Stimulated activated CD8-positive, alpha-beta memory T cell treated with anti-CD3 and anti-CD28 coated beads, Interleukin-7, amount 100 ng/mL, for 48 hours (primary cell): ENCODE data around the gene LYSMD3.

ENCODE experiments used
- DNase-seq, 2 donors: peaks; one replicate each; pipeline ENCODE4 v3.0.0-alpha.2; 2020; ENCODE audit warnings: low read depth in 1 of 2; ENCODE audit errors: extremely low read depth in 1 of 2

Gene LYSMD3

DNA sequence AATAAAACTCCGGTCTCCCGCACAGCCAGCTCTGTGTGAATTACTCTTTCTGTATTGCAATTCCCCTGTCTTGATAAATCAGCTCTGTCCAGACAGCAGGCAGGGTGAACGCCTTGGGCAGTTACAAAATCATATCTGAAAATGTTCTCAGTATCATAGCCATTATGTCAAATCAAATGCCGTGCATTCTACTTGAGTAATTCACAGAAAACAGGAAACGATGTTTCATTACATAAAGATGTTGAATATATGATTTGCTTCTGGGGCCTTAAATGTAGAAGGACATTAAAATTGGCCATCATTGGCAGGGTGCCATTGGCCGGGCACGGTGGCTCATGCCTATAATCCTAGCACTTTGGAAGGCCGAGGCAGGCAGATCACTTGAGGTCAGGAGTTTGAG, 46.2 kb downstream of the LYSMD3 start:
- DNase-seq: no peak

DNA sequence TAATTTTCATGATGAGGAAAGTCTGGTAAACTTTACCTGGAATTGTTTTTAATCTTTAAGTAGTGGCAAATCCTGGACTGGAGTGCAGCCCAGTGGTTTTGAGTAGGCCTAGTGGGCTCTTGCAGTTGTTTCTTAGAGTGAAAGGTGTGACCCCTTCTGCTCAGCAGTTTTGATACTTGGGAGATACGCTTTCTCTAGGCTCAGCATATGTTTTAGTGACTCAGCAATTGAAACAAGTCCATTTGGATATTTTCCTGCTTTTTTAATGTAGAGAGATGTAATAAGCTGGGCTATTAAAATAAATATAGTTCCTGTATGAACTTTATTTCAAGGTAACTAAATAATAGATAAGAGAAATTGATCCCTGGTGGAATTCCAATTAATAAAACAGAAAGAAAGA, 48.7 kb downstream of the LYSMD3 start:
- DNase-seq: no peak

DNA sequence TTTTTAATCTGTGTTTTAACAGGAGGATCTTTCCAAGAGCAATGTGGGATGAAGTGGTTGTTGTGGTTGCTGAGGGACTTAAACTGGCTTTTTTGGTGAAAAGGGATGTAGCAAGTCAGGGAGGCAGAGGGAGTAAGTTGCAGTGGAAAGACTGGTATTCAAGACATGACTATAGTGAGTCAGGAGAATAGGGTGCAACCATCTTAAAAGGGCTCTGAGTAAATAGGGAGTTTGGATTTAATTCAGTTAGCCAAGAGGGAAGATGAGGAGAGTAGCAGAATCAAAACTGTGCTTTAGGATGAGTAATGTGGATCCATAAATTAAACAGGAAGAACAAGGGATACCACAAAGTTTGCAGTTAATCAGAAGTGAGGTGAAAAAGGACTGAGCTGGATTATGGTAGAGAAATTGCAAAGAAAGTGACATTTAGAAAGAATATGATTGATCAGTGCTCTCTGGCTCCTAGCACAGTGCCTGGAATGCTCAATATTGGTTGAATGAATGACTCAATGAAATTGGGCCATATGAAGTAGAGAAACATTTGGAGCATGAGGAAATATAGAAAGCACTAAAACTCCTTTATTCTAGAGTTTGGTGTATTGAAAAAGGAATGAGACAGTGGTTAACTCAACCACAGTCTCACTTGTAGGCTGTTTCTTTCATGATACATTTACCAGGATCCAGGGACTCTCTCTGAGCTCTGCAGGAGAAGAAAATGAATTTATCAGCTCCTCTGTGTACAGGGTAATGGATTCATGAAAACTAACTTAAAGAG, 49.6 kb downstream of the LYSMD3 start:
- no peak for DNase-seq

DNA sequence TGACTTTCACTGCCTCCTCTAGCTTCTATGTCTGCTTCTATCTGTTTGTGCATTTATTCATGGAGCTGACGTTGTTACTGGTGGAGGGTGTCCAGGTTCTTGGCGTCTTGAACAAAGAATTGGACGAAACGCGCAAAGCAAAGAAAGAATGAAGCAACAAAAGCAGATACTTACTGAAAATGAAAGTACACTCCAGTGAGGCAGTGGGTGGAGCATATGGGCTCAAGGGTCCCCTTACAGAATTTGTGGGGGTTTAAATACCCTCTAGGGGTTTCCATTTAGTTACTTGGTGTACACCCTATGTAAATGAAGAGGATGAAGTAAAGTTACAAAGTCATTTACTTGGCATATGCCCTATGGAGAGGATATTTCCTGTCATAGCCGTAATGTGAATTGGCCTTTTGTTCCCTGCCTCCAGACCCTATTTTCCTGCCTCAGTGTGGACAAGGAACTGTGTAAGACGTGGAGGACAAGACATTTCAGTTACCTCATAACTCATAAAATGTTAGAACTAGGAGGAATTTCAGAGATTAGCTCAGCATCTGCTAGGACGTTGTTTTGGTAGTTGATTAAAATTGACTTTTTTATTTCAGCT, 51.7 kb downstream of the LYSMD3 start:
- DNase-seq: no peak

DNA sequence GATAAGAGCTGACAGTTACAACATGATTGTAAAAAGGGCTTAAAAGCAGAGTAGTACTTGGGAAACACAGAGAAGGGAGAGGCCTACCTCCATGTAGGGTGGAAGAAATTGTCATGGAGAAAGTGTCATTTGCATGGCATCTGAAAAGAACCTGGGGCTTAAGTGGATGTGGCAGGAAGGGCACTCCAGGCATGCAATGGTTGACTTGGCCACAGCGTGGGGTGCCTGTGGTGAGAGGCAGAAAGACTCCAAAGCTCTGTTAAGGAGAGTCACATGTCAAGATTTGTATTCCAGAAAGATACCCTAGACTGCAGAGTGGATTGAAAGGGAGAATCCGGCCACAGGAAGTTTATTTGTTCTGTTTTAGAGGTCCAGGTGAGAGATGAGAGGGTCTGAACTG, 52.3 kb downstream of the LYSMD3 start:
- DNase-seq: no peak

DNA sequence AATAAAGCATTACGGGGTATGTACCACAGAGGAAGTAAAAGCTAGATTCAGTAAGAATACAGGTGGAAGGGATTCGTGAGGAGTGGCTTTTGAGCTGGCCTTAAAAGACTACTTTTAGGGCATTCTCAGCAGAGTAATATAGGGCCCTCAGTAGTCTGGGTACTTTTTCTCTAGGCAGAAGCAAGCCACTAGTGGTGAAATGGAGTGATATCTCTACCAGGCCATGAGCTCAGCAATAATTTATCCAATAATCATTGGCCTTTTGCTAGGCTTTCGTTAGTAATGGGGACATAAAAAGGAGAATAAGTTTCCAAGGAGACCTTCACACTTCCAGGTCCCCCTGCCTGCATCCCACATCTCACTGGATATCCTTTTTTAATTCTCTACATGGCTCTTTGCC, 53.0 kb downstream of the LYSMD3 start:
- DNase-seq: no peak

DNA sequence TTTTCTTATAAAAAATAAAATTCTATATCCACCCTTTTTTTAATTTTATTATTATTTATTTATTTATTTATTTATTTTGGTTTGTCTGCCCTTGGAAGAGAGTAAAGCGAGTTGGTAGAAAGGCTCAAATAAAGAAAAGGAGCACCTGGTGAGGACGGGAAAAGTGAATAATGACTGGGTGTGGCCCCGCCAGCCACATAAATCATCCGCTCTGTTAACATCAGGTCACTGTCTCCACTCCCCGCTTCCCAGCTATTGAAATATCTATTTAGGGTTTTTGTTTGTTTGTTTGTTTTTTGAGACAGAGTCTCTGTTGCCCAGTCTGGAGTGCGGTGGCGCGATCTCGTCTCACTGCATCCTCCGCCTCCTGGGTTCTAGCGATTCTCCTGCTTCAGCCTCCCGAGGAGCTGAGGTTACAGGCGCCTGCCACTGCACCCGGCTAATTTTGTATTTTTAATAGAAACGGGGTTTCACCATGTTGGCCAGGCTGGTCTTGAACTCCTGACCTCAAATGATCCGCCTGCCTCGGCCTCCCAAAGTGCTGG, 53.9 kb downstream of the LYSMD3 start:
- DNase-seq: no peak

DNA sequence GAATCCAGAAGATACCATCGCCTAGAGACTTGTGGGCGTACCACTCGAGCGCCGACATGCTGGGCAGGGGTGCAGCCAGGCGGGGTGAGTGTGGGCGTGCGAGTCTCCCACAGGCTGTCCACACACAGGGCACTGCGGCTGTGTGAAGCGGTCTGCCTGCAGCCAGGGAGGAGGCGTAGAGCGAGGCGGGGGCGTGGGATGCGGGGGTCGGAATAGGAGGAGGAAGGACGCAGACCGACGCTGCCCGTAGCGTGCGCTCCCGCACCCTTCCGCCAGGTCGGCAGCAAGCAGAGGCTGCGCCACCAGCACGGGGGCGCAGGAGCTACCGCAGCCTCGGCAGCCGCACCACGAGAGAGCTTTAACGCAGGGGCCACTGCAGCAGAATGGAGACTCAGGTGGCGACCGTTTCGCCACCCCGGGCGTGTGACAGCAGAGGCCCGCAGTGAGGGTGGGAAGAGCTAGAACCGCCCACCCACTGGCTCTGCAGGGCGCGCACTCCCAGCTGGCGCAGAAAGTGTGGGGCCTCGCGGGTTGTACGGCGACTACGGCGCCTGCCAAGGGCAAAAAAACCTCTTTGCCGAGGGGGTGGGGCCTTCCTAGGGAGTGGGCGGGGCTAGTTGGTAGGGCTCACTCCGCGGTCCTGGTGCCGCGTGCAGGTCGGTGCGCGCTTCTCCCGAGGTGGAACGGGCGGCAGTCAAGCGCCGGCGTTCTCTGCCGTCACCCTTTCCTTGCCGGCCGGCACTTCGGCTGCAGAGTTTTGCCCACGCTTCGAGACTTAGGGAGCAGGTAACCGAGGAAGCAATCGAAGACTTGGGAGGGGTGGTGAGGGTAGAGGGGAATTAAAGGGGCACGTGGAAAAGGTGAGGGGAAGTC, 54.9 kb downstream of the LYSMD3 start, which contains the start of the genes MBLAC2 and POLR3G:
TSS of gene MBLAC2 (minus strand) at position 537 of the 873 bp plus-strand sequence. CDS start at position 58, 479 bp downstream.
TSS of gene POLR3G (plus strand) at position 630 of the 873 bp plus-strand sequence. CDS start 10,704 bp downstream, outside the sequence.
- peak; percentile 83 to 94 for DNase-seq

DNA sequence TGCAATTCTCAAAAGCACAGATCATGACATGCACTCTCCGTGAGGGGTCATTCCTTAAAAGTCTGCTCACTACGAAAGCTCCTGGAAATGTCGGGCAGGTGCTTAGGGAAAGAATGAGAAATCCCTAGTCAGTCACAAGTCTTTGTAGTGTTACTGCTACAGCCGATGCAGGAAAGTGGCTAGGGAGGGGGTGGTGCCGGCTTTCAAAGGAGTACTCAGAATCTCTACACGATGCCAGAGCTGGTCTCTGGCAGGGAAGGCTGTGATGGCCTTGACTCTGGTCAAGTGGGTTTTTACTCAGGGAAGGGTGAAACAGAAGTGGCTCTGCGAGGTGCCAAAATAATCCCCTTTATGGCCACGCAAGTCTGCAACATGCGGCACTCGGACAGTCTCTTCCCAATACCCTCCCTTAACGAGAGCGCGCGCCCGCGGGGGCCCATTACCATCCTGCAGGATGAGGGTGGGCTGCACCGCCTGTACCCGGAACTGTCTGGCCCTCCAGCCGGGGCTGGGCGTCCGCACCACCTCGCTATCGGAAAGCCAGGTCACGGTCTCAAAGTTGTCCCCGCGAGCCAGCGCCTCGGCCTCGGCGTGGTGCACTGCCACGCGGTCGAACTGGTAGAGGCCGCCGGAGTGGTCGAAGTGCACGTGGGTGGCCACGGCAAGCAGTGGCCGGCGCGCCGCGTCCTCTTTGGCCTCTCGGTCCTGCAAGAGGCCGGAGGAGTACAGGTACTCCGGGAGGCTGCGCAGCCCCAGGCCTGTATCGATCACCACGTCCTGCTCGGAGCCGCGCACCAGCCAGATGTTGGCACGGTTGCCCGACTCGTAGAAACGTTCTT, 55.8 kb downstream of the LYSMD3 start:
- DNase-seq: peak in 1 of 2 donors; percentile 4

DNA sequence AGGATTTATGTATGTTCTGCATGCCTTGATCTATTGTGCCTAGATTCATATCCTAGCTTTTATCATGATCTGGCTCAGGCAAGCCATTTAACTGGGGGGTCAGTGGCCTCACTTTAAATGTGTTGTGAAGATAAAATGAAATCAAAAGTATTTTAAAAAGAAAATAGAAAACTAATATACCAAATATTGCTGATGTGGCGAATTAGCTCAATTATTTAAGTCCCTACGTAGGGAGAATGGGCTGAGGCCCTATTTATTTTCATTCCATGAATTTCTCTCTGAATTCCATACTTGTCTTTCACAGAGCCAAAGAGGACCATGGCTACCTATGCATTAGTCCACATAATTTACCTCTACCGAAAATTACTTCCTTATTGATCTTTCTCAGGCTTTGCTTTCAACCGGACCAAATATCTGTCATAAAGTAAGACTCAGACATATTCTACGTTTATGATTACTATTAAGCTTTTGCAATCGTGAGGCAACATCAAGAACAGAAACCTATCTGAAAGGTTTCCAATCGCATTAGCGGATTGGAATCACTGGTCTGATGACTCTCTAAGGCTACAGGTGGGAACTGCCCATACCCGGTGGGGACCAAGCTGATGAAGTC, 56.5 kb downstream of the LYSMD3 start:
- DNase-seq: no peak
